Measurements from ENCODE around the gene RAPGEF1.
A peak's percentile ranks its signal among the peaks of the same experiment; 100 is the strongest.

The RAPGEF1 gene

DNA sequence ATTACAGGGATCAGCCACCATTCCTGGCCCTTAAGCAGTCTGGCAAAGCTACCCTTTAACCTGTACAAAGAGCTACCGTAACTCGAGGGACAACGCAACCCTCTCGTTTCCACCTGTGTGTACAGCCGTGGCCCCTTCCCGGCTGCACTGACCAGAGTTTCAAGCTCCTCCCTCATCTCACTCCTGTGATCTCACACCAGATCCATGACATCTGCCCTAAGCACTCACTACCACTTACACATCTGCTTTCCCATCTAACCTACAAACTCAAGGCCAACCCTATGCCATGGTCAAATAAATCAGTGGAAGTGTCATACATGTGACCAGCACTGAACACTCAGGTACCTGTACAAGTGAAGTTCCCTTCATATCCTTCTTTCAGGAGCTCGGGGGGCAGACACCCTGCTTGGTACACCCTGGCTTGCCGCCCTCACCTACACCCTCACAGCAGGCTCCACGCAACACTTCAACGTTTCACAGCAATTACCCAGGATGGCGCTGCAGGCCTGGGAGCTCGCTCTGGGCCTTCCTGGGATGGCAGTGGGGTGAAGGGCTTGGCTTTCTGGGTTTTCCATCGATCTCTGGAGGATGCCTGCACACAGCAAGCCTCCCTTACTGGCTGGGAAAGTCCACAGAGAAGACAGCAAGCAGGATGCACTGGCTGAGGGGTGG is 132.8 kb downstream of the RAPGEF1 start:
- no peak for DNase-seq (ENCODE audit: low read depth in 3 of 3)

DNA sequence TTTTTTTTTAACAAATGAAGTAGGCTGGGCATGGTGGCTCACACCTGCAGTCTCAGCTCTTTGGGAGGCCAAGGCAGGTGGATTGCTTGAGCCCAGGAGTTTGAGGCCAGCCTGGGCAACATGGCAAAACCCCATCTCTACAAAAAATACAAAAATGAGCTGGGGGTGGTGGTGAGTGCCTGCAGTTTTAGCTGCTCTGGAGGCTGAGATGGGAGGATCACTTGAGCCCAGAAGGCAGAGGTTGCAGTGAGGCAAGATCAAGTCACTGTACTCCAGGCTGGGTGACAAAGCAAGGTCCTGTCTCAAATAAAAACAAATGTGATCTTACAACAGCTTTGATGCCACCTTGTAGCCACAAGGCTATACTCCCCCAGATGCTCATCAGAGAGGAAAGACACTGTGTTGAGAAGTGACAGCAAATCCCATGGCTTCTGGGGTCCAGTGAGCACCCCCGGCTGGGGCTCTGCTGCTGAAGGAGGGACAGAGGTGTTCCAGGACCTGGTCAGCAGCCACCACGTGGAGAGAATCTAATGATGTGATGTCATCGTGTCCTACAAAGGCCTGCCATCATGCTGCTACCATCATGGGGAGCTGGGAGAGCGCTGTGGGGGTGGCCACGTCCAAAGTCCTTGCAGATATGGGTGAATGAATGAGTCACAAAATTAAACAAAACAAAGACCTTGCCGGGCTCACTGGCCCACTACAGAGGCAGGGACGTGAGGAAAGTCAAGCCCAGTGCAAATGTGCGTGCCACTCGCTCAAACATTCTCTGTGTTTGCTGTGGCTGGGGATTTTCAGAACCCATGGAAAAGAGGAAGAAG is 133.9 kb downstream of the RAPGEF1 start:
- DNase-seq (ENCODE audit: low read depth in 3 of 3), result no peak

DNA sequence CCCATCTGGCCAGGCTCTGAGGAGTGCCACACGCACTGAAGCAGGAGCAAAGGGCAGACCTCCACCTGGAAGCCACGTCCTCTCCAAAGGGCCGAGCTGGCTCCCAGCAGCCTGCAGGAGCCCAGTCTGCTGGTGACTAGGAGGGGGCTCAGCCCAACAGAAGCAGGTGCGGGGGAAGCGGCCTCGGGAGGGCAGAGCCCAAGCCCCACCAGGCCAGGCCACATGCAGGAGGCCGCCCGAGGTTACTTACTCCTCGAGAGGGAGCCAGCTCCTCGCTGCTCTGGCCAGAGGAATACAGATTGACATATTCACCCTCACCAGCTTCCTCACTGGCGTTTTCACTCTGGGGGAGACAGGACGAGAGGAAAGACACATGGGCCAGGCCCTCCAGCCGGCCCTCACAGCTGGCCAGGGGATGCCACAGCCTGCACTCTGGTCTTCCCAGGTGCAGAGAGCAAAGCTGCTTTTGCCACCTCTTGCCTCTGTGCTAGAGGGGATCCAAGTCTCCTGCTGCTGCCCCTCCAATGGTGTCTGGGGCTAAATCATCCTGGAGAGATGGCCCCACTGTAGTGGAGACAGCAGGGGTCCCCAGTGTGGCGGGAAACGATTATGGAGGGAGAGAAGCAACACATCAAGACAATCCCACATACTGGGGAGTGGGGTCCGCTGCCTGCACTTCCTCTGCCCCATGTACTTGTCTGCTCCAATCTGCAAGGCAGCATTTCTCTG is 136.0 kb downstream of the RAPGEF1 start:
- no peak for DNase-seq (ENCODE audit: low read depth in 3 of 3)

DNA sequence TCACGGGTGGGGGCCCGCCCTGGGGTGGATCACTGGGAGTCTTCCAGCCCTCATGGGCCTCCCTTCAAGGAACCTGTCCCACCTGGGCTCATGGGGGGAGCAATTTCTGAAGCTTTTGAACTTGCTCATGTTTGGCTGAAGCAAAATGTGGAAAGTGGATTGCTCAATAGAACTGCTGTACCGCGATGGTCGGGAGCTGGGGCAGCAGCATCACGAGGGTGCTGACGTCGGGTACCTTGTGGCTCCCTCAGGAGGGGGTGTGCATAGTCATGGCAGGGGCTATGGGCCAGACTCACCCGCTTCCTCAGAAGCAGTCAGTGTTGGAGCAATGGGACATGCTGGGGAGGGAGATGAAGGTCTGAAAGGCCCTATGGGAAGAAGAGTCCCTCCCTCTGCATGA is 136.7 kb downstream of the RAPGEF1 start:
- DNase-seq (ENCODE audit: low read depth in 3 of 3), result no peak

DNA sequence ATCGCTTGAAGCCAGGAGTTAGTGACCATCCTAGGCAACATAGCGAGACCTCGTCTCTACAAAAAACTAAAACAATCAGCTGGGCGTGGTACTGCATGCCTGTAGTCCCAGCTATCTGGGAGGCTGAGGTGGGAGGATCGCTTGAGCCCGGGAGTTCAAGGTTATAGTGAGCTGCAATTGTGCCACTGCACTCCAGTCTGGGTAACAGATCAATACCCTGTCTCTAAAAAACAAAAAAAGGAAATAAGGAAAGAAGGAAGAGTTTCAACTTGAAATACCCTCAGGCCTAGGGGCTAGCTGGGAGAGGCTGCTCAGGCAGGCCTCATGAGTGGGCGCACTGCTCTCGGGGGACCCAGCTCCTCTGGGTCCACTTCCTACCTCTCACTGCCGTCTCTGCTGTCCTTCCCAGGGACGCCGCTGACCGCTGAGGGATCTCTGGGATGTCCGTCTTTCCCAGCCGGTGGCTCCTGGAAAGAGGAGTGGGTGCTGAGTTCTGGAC is 138.1 kb downstream of the RAPGEF1 start:
- no peak for DNase-seq (ENCODE audit: low read depth in 3 of 3)

DNA sequence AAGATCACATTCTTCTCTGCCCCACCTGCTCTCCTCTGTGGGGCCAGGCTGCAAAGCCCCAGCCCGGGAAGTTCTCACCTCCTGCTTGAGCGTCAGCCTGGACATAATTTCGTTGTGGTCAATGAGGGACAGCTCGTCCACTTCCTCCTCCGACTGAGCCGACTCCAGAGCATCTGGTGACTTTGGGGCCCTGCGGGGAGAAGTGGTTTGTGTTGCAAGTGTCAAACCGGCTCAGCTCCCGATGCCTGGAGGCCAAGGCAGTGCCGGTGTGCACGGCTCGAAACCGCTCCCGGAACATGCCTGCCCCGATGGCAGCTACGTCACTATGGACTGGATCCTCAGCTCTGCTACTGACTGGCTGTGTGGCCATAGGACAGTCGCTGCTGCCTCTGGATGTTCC is 141.8 kb downstream of the RAPGEF1 start:
- DNase-seq (ENCODE audit: low read depth in 3 of 3), result no peak

DNA sequence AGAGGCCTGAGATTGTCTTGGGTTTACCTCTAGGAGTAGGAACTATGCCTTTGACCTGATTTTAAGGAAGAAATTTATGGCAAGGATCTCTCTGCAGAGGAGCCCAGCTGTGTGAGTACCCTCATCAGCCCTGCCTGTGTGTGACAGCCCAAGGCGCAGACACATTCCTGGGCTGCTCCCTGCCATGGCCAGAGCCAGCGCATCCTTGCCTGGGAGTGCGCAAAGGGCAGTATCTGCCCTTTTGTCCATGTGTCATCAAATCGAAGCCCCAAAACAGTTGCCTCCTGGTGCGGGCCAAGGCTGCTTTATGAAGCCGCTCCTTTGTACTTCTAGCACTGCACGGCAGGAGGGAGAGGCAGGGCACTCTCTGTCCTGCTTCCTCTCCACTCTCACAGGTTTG is 142.6 kb downstream of the RAPGEF1 start:
- no peak for DNase-seq (ENCODE audit: low read depth in 3 of 3)

DNA sequence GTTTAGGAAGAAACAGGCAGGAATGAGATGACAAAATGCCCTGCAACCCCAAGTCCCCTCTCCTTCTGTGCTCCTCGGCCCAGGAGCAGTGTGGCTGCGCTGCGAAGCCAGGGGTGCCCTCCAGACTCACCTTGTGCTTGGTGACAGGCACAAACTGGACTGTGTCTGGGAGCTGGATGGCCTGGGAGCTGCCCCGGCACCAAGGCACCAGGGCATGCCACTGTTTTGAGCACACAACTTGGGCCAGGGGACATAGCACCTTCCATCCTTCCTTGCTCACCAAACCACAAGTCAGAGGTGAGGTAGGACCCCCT is 143.5 kb downstream of the RAPGEF1 start:
- no peak for DNase-seq (ENCODE audit: low read depth in 3 of 3)

DNA sequence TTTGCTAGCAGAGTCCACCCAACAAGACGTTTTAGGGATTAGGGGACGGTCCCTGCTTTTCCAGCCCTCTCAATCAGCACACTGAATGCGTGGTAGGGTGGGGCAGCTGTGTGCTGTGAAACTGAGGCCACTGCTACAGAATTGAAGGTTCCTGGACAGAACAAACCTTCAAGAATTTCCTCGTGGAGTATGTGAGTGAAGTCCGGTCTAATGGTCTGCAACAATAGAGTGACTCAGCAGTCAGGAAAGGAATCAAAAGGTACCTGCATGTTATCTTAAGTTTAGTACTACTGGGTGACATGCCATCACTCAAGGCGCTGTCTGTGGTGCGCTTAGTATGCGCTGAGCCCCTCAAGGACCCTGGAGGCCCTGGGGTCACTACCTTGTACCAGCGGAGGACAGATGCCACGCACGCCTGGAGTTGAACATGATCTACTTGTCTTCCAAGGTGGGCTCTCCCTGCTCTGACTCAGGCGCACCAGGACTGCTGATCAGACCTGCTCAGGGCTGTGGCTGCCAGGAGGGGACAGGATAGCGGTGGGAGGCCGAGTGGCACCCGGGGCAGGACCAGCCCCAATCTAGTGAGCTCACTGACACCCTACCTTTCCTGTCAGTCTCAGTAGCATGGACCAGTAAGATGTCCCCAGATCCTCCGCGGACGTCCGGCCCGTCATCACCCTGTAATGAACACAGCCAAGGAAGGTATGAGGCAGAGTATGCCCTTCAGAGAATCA is 144.0 kb downstream of the RAPGEF1 start:
- no peak for DNase-seq (ENCODE audit: low read depth in 3 of 3)

DNA sequence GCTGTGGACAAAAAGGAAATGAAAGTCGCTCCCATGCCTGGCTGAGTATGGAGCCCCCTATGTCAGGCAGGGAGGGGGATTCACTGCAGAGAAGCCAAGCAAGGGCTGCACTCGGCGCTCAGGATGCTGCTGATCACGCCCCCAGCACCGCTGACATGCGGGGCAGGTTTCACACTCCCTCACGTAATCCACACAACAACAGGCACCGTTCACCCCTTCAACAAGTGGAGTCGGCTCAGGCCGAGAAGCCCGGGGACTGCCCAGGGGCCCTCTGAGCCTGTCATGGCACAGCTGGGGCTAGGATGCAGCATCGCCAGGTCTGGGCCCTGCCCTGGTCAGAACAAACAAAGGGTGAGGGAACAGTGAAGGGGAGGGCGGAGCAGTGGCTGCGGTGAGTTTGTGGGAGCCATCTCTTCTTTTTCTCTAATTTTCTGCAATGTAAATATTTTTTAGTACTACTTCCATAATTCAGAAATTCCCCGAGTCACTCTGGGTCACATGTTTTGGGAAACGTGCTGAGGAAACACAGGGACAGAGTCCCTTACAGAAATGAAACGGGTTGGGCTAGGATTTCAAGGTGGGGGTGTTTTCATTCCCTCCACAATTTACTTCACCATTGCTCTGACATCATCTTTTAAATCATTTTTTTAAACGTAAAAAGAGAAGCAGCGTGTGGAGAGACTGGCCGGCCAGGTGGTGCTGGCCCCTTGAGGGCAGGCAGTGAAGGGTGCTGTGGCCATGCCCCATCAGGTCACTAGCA is 144.8 kb downstream of the RAPGEF1 start:
- DNase-seq (ENCODE audit: low read depth in 3 of 3), result no peak

DNA sequence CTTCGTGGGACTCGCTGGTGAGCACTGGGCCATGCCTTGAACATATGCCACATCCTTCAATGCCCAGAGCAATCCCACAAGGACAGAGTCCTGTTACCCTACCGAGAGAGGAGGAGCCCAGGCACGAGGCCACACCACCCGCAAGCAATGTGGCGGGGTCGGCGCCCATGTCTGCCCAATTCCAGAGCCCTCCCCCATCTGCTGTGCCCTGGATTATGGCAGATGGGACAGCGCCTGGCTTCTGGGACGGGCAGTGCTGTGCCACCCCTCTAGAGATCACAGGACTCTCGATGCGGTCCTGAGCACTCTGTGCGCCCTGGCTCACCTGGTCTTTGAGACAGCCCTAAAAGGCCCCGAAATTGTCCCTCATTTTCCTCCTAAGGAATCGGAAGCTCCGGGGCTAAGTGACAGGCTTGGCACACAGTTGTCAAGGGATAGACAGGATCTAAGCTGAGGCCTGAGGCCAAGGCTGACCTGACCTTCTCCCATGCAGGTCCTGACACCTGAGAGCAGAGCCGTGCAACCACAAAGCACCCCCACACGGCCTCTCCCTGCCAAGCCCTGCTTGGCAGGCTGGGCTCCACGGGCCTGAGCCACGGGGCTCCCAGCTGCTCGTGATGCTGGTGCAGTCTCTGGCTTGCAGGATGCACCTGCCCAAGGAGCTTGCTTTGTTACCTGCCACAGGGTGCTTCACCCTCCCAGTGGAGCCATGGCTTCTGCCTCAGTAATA is 145.8 kb downstream of the RAPGEF1 start:
- DNase-seq (ENCODE audit: low read depth in 3 of 3), result no peak

DNA sequence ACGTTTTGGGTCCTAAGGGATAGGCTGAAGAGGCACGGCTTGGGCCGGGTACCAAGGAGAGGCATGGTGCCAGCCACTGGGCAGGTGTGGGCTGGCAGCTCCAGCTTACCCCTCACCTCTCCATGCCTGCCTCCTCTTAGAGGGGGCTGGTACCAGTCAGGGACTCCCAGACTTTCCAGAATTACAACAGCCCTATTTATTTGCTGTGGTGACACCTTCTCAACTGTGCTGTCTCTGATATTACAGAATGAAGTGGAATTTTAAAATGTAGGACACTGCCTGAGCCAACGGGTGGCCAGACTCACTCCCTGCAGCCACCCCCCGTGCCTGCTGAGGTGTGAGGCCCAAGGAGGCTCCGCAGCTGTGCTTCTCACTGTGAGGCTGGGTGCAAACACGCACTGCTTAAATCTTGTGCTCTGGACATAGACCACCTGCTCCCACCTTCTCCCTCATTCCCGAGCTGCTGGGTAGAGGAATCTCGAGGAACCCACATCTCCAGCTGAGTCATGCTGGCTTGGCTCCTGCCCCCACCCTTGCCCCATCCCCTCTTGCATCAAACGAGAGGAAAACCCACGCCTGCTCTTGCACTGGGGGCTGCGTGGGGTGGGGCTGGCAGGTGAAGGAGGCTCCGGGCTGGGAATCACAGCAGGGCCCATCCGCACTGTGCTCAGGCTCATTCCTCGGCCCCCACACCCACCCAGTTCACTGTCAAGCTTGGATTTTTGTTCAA is 146.6 kb downstream of the RAPGEF1 start:
- DNase-seq (ENCODE audit: low read depth in 3 of 3), result no peak

DNA sequence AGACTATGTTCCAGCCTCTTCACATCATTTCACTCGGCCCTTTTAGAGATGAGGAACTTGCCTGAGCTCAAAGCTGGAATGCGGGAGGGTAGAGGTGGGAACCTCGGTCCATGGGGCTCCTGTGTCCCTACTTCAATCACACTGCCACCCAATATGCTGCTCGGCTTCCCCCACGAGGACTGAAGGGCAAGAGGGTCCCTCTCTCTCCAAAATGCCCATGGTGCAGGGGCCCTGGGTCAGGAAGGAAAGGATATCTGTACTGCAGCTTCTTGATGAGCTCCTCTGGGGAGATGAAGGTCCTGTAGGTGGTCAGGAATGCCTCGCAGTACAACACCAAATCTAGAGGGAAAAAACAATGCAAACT is 148.0 kb downstream of the RAPGEF1 start:
- no peak for DNase-seq (ENCODE audit: low read depth in 3 of 3)

DNA sequence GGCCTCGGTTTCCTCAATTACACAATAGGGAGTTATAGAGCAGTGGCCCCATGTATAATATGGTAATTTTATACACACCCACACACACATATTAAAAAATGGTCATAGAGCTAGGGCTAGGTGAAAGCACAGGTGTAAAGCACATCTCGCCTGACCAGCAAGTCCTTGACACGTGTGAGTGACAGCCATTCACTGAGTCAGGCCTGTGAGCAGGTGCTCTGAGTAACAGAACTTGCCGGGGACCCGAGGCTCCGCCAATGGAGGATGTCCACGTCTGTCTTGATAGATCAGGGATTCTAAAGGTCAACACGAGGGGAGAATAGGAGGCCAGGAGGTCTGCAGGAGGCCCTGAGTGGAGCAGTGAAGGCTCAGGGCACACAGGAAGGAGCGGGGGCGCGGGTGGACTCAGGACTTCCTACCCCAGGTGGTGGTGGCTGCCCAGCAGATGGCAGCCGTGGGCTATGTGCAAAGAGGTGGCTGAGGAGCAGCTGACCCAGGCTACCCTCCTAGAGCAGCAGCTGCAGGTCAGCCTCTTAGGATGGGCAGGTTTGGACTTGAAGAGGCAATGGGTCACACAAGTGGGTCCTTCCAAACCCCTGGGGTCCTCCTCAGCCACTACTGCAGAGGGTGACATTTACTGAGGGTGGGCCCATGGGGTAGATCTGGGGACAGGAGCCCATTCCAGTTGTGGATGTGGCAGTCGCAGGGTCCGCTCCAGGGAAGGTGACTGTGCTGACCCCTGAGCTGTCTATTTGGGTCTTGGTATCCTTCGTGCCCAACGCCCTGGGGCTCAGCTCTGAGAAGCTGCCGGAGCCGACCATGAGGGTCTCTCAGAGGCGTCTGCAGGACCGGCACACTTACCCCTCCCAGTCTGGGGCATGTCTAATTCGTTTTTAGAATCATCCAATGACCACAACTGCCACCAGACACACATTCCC is 148.7 kb downstream of the RAPGEF1 start:
- peak; percentile 57 to 64 (median 62) for DNase-seq (ENCODE audit: low read depth in 3 of 3)

DNA sequence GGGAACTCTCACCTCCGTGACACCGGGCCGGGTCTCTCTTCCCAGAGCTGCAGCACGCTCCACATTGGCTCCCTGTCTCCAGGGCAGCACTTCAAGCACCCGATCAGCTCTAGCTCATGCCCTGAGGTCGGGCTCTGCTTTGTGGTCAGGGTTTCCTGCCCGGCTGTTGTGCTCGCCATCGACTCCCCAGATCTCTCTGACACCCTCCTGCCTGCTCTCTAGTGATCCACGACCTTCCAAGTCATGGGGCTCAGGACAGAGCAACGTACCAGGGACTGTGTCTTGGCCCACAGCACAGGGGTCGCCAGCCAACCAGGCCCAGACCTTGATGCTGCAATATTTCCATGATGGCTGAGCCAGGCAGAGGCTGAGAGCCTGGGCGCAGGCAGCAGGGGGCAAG is 149.4 kb downstream of the RAPGEF1 start:
- no peak for DNase-seq (ENCODE audit: low read depth in 3 of 3)

DNA sequence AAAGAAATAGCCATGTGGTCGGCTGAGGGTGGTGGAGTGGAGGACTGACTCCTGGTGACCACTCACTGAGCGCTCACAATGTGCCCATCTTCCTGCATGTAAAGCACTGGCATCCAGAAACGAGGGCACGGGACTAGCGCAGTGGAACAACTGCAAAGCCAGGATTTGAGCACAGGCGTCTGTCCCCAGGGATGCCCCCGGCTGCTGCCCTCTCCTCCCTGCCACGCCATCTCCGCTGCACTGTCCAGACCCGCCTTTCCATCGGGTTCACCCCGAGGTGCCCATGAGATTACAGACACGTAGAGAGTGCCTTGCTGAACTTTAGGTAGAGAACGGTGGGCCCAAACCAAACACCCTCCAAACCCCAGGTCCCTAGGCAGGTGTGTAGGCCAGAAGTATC is 149.9 kb downstream of the RAPGEF1 start:
- no peak for DNase-seq (ENCODE audit: low read depth in 3 of 3)

DNA sequence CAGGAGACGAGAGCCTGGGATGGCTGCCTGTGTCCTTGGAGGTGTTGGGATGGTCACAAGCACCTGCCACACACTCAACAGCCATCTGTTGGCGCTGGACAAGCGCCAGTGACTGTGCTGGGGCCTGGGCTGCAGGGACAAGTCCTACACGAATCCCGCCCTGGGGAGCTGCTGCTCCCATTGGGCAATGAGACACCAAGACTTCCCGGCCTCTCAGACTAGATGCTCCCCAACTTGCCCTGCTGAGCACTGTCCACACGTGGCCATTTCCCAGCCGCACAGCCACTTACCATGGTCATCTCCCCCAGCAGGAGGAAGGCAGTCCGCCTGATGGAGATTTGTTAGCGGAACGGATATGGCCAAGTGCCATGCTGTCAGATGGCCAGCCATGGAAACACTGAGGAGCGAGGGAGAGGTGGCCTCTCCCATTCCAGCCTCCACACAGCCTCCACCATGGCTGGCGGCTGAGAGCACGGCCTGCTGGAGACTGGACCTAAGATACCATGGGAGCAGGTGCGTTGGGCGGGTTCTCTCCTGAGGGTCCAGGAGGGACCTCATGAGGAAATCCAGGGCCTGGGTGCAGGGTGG is 150.7 kb downstream of the RAPGEF1 start:
- no peak for DNase-seq (ENCODE audit: low read depth in 3 of 3)

DNA sequence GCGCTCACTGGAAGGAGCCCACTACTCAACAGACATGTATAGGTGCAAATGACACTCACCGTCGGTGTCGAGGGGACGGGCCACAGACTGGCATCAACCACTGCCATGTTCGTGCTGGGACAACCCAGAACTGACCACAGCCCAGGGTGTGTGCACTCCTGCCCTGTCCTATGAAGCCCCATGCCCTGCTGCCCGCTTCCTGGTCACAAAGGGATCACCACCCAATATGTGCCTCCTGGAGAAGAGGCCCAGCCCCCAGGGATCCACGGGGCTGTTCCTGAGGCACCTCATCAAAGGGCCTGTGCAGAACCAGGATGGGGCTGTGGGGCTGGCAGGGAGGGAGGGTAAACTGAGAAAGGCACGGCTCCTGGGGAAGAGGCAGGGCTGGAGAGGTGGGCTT is 151.5 kb downstream of the RAPGEF1 start:
- DNase-seq (ENCODE audit: low read depth in 3 of 3), result no peak

DNA sequence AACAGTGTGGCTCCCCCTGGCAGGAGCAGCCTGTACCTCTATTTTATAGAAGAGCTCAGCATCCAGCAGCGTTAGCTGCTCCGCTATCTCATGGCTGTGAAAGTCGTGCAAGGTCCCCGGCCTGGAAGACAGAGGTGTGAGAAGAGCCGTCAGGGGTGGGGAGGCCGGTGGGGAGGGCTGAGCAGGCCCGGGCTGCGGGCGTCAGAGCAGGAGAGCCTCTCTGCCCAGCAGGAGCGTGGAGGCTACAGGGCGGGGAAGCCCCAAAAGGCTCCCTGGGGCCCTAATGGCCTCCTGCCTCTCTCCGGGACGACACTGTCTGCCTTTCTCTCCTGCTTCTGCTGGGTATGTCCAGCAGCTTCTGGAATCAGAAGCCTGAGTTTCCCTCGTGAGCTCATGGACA is 152.0 kb downstream of the RAPGEF1 start:
- no peak for DNase-seq (ENCODE audit: low read depth in 3 of 3)
